MCF 10A (cell line): ENCODE results near the gene ELMO1. TPM values are rescaled to one million over a fixed set of nuclear protein-coding genes. Genes with fewer than 3 reads are reported as not detected.

Experiments used
- BruUV-seq: library from RNA; stranded (reverse); fragments of 400-500 nt; replicated peaks from 2 replicates; lab custom pipeline; 2021; lab: Mats Ljungman, UMichigan
- CTCF ChIA-PET: fragments of 300-600 bp; sonication (Branson Sonifier 250); formaldehyde crosslinking; extraction: SDS; loops from one replicate; lab custom pipeline; 2021; ENCODE audit warnings: antibody characterized with exemption, inconsistent platforms; lab: Yijun Ruan, JAX
- POLR2A ChIA-PET: fragments of 300-600, 350-650 bp; sonication (Branson Sonifier 250); formaldehyde crosslinking; extraction: SDS; loops from one replicate; lab custom pipeline; 2020; ENCODE audit warnings: antibody characterized with exemption, inconsistent platforms; lab: Yijun Ruan, JAX
- DNase-seq: peaks from one replicate; pipeline ENCODE4 v3.0.0-alpha.2; 2018; ENCODE audit not compliant: unreplicated experiment
- H3K27ac Mint-ChIP-seq: one replicate; pipeline ENCODE4 v1.8.0; 2022; ENCODE audit warnings: mild to moderate bottlenecking, low read depth, mixed read lengths; ENCODE audit not compliant: unreplicated experiment
- H3K27me3 Mint-ChIP-seq: one replicate; pipeline ENCODE4 v1.8.0; 2022; ENCODE audit warnings: mixed read lengths; ENCODE audit not compliant: insufficient read depth, unreplicated experiment
- H3K36me3 Mint-ChIP-seq: one replicate; pipeline ENCODE4 v1.8.0; 2022; ENCODE audit warnings: mild to moderate bottlenecking, moderate library complexity, mixed read lengths; ENCODE audit not compliant: insufficient read depth, unreplicated experiment
- H3K4me1 Mint-ChIP-seq: one replicate; pipeline ENCODE4 v1.8.0; 2022; ENCODE audit warnings: mixed read lengths; ENCODE audit not compliant: insufficient read depth, unreplicated experiment
- H3K4me3 Mint-ChIP-seq: one replicate; pipeline ENCODE4 v1.8.0; 2022; ENCODE audit warnings: mild to moderate bottlenecking, moderate library complexity, mixed read lengths; ENCODE audit not compliant: unreplicated experiment
- H3K9me3 Mint-ChIP-seq: one replicate; pipeline ENCODE4 v1.8.0; 2022; ENCODE audit warnings: mixed read lengths; ENCODE audit not compliant: unreplicated experiment
- intact Hi-C: fragments of 100-400 bp; cut with micrococcal nuclease; formaldehyde crosslinking; loops from 2 replicates; pipeline ENCODE4 v1.14.1; 2022
- total RNA-seq: library from RNA; stranded (reverse); gene quantifications from 2 replicates; pipeline ENCODE4 v1.2.3, GENCODE V29; 2022
- TF ChIP-seq, protein P1 (sequence below): fragments of 200-600 bp; IDR thresholded peaks from one replicate; pipeline ENCODE4 v1.8.0; 2022; ENCODE audit warnings: antibody characterized with exemption, mild to moderate bottlenecking; ENCODE audit not compliant: unreplicated experiment

ELMO1 gene
- total RNA-seq, 1 experiment from 2014 or later, result 0.30 TPM

DNA sequence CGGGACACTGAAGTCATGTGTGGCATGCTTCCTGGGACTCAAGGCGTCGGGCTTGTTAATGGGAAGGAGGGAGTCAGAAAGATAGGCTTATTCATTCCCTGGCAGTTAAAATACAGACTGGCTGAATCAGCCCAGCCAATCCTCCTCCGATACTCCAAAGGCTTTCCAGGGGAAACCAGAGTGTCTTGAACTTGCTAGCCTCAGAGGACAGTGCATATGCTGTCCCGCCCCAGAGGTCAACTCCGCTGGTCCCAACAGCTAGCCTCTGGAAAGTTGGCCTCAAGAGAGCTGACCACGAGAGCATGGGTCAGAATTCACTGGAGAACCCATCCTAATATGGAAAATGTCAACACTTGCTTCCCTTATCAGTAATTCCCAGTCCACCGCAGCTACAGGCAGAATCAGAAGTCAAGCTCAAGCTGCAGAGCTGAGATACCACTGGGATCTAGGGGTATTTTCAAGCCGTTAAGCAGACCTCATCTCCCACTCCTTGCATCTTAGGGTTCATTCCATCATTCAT lies 43.0 kb downstream of the ELMO1 start:
- ChIA-PET CTCF (interaction anchor here (0.6 kb wide), 1 partner anchor 9 kb away, joined by 3 read pairs; no protein-coding TSS in a partner anchor), POLR2A (no interaction called here)
- H3K9me3 Mint-ChIP-seq, result no peaks in the 10 kb centered on the region
- no TSS peak for BruUV-seq
- DNase-seq, result no peak
- TF ChIP-seq, protein P1, sequence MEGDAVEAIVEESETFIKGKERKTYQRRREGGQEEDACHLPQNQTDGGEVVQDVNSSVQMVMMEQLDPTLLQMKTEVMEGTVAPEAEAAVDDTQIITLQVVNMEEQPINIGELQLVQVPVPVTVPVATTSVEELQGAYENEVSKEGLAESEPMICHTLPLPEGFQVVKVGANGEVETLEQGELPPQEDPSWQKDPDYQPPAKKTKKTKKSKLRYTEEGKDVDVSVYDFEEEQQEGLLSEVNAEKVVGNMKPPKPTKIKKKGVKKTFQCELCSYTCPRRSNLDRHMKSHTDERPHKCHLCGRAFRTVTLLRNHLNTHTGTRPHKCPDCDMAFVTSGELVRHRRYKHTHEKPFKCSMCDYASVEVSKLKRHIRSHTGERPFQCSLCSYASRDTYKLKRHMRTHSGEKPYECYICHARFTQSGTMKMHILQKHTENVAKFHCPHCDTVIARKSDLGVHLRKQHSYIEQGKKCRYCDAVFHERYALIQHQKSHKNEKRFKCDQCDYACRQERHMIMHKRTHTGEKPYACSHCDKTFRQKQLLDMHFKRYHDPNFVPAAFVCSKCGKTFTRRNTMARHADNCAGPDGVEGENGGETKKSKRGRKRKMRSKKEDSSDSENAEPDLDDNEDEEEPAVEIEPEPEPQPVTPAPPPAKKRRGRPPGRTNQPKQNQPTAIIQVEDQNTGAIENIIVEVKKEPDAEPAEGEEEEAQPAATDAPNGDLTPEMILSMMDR, result no peak
- no peaks in the 10 kb centered on the region for H3K27me3 Mint-ChIP-seq
- intact Hi-C loops, result no loop called here
- no peaks in the 10 kb centered on the region for H3K36me3 Mint-ChIP-seq
- no peak overlapping the region for H3K27ac Mint-ChIP-seq
- no peak overlapping the region for H3K4me3 Mint-ChIP-seq
- H3K4me1 Mint-ChIP-seq, result no peaks in the 10 kb centered on the region

DNA sequence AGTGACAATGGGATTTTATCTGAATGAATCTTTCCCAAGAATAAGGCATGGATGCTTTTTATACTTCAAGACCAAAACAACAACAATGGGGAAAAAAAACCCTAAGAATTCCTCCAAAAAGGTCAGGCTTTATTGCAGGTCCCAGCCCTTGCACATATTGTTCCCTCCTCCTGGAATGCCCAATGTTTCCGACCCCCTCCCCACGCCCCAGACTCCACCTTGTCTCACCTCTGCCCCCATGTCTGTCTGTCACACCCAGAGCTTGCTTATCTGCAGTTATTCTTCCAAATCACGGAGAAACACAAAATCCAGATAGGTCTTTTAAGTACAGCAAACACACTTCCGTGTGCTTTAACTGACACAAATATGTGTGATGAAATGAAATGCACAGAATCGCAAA lies 43.5 kb downstream of the ELMO1 start:
- no peak for DNase-seq
- no TSS peak for BruUV-seq
- Mint-ChIP-seq H3K27ac (no peak overlapping the region), H3K4me3 (no peak overlapping the region), H3K27me3 (no peaks in the 10 kb centered on the region), H3K9me3 (no peaks in the 10 kb centered on the region), H3K4me1 (no peaks in the 10 kb centered on the region), H3K36me3 (no peaks in the 10 kb centered on the region)
- intact Hi-C loops, result no loop called here
- TF ChIP-seq, protein P1, result no peak
- CTCF ChIA-PET, result no interaction called here
- POLR2A ChIA-PET, result no interaction called here

DNA sequence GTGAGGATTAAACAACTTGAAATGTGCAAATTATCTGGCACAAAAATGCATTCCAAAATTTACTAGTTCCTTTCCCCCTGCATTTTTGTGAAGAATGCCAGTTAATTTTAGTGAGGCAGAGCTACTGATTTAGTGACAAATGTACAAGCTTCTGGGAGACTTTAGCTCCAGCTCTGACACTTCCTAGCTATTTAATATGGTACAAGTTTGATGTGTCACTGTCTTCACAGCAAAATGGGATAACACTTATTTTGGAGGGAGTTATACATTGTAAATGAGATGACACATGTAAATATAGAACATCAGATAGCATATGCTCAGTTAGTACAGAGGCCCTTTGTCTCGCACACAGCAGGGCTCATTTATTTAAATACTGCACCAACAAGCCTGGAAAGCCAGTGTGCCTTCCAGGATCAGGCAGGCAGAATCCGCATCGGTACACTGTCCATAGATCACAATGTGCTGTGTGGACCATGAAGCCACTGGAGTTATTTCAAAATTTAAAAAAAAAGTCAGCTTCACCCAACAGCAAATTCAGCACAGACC lies 48.7 kb downstream of the ELMO1 start:
- no peak for DNase-seq
- no peaks in the 10 kb centered on the region for H3K9me3 Mint-ChIP-seq
- no peak overlapping the region for H3K27ac Mint-ChIP-seq
- H3K4me1 Mint-ChIP-seq, result no peaks in the 10 kb centered on the region
- no peaks in the 10 kb centered on the region for H3K27me3 Mint-ChIP-seq
- no peak overlapping the region for H3K4me3 Mint-ChIP-seq
- intact Hi-C loops, result no loop called here
- H3K36me3 Mint-ChIP-seq, result no peaks in the 10 kb centered on the region
- BruUV-seq, result no TSS peak
- ChIA-PET POLR2A (no interaction called here), CTCF (interaction anchor here (1.6 kb wide), 1 partner anchor 96 kb away, joined by 7 read pairs; no protein-coding TSS in a partner anchor)
- TF ChIP-seq, protein P1, result no peak

DNA sequence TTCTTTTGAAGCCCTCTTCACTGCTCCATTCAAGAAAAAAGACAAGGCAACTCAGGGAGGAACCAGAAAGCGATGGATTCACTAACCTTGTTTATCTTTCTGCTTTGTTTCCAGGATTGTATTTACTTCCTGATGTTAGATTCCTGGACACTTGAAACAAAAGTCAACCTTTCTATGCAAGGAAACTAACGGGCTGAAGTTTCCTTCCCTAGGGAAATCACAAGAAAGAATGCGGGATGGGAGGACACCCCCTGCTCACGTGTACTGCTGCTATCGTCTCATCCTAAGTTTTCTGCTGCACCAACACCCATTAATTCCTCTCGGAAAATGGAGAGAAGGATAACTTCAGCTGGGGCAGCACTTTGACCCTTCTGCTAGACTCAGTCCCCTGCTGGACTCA lies 50.3 kb downstream of the ELMO1 start:
- Mint-ChIP-seq H3K4me1 (no peaks in the 10 kb centered on the region), H3K4me3 (no peak overlapping the region), H3K9me3 (no peaks in the 10 kb centered on the region), H3K27me3 (no peaks in the 10 kb centered on the region), H3K27ac (no peak overlapping the region), H3K36me3 (no peaks in the 10 kb centered on the region)
- BruUV-seq, result no TSS peak
- intact Hi-C loops, result no loop called here
- ChIA-PET CTCF (no interaction called here), POLR2A (no interaction called here)
- TF ChIP-seq, protein P1, result no peak
- no peak for DNase-seq
